NB4 (cell line): ENCODE results near the gene STX18.

Source experiments
- DNase-seq: peaks from one replicate; pipeline ENCODE4 v3.0.0; 2010; ENCODE audit warnings: low read depth
- H3K4me3 ChIP-seq: one replicate; pipeline ENCODE4 v1.5.1; 2011; ENCODE audit warnings: mild to moderate bottlenecking, low read depth, low read length, moderate library complexity
- MYC ChIP-seq: IDR thresholded peaks from 2 replicates; pipeline ENCODE4 v1.6.1; 2011; ENCODE audit warnings: low read depth, low read length
- POLR2A ChIP-seq: IDR thresholded peaks from 2 replicates; pipeline ENCODE4 v1.6.1; 2011; ENCODE audit warnings: mild to moderate bottlenecking; ENCODE audit not compliant: insufficient read length; ENCODE audit errors: extremely low read depth
- TF ChIP-seq, protein P1 (sequence below): IDR thresholded peaks from one replicate; pipeline ENCODE4 v1.5.1; 2012; ENCODE audit warnings: low read depth, low read length
- TF ChIP-seq, protein P2 (sequence below): IDR thresholded peaks from 2 replicates; pipeline ENCODE4 v1.6.1; 2011; ENCODE audit warnings: low read depth, low read length

Gene STX18

DNA sequence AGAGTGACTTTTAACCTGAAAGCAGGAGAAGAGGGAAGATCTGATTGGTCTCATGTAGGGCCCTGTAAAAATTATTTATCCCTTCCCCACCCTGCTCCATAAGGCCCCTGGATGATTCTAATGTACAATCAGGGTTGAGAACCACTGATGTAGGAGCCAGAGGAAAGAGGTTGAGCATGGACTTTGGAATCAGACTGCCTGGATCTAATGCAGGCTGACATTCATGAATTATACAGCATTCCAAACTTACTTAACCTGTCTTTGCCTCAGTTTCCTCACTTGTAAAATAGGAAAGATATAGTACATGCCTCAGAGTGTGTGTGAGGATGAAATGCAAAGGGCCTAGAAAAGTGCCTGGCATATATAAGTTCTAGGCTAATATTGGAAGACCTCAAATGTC is 47.0 kb downstream of the STX18 start:
- TF ChIP-seq, protein P1, sequence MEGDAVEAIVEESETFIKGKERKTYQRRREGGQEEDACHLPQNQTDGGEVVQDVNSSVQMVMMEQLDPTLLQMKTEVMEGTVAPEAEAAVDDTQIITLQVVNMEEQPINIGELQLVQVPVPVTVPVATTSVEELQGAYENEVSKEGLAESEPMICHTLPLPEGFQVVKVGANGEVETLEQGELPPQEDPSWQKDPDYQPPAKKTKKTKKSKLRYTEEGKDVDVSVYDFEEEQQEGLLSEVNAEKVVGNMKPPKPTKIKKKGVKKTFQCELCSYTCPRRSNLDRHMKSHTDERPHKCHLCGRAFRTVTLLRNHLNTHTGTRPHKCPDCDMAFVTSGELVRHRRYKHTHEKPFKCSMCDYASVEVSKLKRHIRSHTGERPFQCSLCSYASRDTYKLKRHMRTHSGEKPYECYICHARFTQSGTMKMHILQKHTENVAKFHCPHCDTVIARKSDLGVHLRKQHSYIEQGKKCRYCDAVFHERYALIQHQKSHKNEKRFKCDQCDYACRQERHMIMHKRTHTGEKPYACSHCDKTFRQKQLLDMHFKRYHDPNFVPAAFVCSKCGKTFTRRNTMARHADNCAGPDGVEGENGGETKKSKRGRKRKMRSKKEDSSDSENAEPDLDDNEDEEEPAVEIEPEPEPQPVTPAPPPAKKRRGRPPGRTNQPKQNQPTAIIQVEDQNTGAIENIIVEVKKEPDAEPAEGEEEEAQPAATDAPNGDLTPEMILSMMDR: no peak
- no peak for TF ChIP-seq POLR2A
- no peak for TF ChIP-seq MYC
- TF ChIP-seq, protein P2, sequence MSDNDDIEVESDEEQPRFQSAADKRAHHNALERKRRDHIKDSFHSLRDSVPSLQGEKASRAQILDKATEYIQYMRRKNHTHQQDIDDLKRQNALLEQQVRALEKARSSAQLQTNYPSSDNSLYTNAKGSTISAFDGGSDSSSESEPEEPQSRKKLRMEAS: no peak
- no peak overlapping the region for H3K4me3 ChIP-seq
- DNase-seq: no peak

DNA sequence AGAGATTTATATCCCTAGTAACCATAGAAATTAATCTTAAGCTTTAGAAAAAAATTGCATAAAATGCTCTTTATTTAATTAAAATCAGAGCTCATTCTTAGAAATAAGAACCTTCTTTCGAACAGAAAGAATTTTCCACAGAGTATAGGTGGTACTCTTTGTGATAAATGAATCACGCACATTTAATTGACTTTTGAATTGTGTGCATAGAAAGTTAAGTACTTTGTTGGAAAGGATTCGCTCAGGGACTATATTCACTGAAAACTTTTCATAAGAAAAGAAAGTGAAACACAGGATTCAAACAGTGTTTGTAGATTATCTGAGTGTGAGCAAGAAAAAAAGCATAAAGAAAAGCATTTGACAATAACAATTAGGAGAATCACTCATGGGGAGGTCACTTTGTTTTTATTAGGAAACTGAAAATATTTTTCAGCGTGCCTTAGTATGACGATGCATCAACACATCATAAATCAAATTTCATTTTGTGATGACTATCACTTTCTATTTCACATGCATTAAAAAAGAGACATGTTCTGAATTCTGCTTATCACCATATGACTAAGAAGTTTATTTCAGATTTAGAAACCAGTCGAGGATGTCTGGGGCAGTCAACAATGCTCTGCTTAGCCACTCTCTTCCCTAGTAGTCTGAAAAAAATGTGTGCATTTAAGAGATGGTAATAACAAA is 49.5 kb downstream of the STX18 start:
- TF ChIP-seq POLR2A (no peak), MYC (no peak)
- TF ChIP-seq, protein P2: no peak
- TF ChIP-seq, protein P1: no peak
- no peak overlapping the region for H3K4me3 ChIP-seq
- DNase-seq: no peak

DNA sequence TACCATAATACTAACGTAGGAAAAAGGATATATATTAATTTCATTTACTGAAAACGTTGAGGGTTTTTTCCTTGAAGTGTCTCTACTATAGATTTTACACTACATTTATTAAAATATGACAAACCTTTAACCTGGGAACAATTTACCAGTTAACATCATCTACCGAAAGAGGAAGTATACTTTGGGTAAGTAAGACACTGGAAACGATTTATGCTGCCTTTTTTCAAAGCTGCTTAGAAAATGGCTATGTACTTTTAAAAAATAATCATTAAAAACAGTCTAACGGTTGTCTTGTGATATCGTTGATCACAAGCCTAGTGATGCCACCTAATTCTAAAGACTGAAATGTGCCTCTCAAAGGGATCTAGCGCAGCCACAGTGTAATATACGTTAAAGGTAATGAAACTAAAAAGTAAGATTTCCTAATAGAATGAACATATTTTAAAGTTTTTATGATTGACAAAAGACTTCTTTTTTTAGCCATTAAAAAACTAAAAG is 50.4 kb downstream of the STX18 start:
- DNase-seq: no peak
- no peak overlapping the region for H3K4me3 ChIP-seq
- TF ChIP-seq, protein P1: no peak
- TF ChIP-seq MYC (no peak), POLR2A (no peak)
- TF ChIP-seq, protein P2: no peak

DNA sequence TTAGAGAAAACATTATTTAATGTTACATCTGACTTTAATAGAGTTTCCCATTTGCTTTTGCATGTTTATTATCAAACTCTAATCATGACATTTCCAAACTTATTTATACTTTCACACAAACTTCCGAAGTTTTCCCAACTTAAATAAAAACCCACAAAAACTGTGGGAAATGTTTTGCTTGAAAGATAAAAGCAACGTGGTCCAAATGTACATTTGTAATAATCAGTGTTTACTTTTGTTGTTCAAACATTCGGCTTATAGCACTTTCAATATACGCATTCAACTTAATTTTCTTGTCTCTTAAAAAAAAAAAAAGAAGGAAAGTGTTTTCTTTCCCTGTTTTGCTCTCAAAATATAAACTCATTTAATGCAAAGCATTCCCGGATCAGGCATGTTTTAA is 51.0 kb downstream of the STX18 start:
- no peak for TF ChIP-seq MYC
- TF ChIP-seq, protein P2: no peak
- TF ChIP-seq, protein P1: no peak
- TF ChIP-seq POLR2A: no peak
- H3K4me3 ChIP-seq: no peak overlapping the region
- no peak for DNase-seq

DNA sequence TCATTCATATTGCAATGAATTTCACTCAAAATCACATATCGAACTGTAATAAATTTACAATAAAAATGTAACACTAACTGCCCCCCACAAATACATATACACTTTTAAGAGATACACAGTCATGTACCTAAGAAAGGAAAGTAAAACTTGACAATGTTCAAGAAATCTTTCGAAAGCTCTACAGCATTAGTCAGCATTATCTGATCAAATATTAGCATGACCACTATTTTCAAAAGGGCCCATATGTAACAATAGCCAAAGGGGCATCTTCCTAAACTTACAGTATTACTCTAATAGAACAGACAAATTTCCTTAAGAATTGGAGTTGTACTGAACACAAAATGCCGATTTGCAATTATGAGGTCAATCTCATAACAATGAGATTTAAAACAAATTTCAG is 51.8 kb downstream of the STX18 start:
- no peak for DNase-seq
- TF ChIP-seq POLR2A: no peak
- TF ChIP-seq, protein P2: no peak
- TF ChIP-seq MYC: no peak
- TF ChIP-seq, protein P1: no peak
- H3K4me3 ChIP-seq: no peak overlapping the region
